ENCODE results near the gene SH3RF2. TPM values are rescaled to one million over a fixed set of nuclear protein-coding genes. Genes with fewer than 3 reads are reported as not detected.

Gene SH3RF2
- total RNA-seq, 1 donor from 2014 or later = 11.5 TPM

DNA sequence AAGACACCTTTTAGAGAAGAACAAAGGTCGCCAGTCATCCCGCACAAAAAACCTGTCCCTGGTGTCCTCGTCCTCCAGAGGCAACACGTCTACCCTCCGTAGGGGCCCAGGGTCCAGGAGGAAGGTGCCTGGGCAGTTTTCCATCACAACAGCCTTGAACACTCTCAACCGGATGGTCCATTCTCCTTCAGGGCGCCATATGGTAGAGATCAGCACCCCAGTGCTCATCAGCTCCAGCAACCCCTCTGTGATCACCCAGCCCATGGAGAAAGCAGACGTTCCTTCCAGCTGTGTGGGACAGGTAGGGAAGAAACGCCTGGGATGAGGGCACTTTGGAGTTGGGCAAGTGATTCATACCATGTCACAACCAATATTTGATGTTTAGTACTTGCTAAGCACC, 77.4 kb downstream of the SH3RF2 start:
- TF ChIP-seq, protein P1, sequence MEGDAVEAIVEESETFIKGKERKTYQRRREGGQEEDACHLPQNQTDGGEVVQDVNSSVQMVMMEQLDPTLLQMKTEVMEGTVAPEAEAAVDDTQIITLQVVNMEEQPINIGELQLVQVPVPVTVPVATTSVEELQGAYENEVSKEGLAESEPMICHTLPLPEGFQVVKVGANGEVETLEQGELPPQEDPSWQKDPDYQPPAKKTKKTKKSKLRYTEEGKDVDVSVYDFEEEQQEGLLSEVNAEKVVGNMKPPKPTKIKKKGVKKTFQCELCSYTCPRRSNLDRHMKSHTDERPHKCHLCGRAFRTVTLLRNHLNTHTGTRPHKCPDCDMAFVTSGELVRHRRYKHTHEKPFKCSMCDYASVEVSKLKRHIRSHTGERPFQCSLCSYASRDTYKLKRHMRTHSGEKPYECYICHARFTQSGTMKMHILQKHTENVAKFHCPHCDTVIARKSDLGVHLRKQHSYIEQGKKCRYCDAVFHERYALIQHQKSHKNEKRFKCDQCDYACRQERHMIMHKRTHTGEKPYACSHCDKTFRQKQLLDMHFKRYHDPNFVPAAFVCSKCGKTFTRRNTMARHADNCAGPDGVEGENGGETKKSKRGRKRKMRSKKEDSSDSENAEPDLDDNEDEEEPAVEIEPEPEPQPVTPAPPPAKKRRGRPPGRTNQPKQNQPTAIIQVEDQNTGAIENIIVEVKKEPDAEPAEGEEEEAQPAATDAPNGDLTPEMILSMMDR (IDR thresholded peaks at IDR 0.05) = no peak
- H3K27me3 ChIP-seq (ENCODE audit: low read depth) = no peaks in the 10 kb centered on the region
- H3K27ac ChIP-seq = no peak overlapping the region
- ATAC-seq (no peak), DNase-seq (no peak)
- no peaks in the 10 kb centered on the region for H3K9me3 ChIP-seq
- no peak overlapping the region for H3K4me3 ChIP-seq
- H3K36me3 ChIP-seq = no peaks in the 10 kb centered on the region
- no peaks in the 10 kb centered on the region for H3K4me1 ChIP-seq
- intact Hi-C loops (cut with DNase I) = no loop called here

DNA sequence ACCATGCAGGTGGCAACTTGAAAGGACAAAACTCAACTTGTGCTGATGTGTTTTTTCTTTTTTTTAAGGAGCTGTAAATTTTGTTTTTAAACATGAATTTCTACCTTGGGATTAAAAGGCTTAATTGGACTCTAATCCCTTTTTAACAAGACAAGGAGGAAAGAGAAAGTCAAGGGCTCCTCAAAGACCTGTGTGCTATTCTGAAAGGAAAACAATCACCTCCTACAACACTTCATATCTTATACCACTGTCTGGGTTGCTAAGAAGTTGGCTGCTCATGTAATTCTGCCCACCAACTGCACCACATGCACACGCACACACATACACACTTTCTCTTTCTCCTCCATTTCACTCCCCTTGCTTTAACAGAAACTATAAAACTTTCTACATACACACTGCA, 78.6 kb downstream of the SH3RF2 start:
- no peak for DNase-seq

DNA sequence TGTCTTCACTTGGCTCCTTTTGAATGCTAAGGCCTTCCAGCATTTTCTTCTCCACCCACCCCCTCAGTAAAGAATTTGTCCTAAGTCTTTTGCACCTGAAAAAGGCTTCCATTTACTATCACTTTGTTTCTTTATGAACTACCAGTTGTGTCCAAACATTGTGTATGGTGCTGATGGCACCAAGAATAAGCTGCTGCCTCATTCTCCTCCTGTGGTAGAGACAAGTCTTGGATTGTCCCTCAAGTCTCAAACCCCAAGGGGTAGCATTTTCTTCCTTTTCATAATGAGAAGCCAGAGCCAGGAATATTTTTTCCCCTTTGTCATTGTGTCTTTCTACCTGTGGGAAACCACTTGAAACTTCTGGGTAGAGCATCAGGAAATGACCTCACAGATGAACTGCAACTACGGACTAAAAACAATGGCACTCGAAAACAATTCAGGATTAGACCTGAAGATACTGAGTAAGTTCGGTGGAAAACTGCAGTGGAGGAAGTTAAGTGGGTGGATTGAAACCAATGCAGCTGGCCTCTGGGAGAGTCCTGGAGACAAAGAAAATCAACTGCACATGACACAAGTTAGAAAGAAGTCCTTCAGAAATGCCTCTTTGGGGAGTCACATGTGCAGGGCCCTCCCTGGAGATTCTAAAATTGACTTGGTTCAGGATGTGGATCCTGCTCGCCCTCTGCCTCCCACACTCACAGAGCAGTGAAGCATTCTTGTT, 80.5 kb downstream of the SH3RF2 start:
- ATAC-seq (no peak), DNase-seq (no peak)
- H3K4me3 ChIP-seq = no peak overlapping the region
- intact Hi-C loops (cut with DNase I) = no loop called here
- H3K36me3 ChIP-seq = no peaks in the 10 kb centered on the region
- H3K27me3 ChIP-seq (ENCODE audit: low read depth) = no peaks in the 10 kb centered on the region
- TF ChIP-seq, protein P1 (IDR thresholded peaks at IDR 0.05) = no peak
- no peak overlapping the region for H3K27ac ChIP-seq
- no peaks in the 10 kb centered on the region for H3K4me1 ChIP-seq
- H3K9me3 ChIP-seq = no peaks in the 10 kb centered on the region

More for the DNA sequence above, 78.6 kb downstream of the SH3RF2 start:
- no peaks in the 10 kb centered on the region for H3K27me3 ChIP-seq (ENCODE audit: low read depth)
- TF ChIP-seq, protein P1 (IDR thresholded peaks at IDR 0.05) = no peak
- intact Hi-C loops (cut with DNase I) = no loop called here
- no peak overlapping the region for H3K4me3 ChIP-seq
- ATAC-seq = no peak
- H3K9me3 ChIP-seq = no peaks in the 10 kb centered on the region
- no peak overlapping the region for H3K27ac ChIP-seq
- no peaks in the 10 kb centered on the region for H3K36me3 ChIP-seq
- no peaks in the 10 kb centered on the region for H3K4me1 ChIP-seq

DNA sequence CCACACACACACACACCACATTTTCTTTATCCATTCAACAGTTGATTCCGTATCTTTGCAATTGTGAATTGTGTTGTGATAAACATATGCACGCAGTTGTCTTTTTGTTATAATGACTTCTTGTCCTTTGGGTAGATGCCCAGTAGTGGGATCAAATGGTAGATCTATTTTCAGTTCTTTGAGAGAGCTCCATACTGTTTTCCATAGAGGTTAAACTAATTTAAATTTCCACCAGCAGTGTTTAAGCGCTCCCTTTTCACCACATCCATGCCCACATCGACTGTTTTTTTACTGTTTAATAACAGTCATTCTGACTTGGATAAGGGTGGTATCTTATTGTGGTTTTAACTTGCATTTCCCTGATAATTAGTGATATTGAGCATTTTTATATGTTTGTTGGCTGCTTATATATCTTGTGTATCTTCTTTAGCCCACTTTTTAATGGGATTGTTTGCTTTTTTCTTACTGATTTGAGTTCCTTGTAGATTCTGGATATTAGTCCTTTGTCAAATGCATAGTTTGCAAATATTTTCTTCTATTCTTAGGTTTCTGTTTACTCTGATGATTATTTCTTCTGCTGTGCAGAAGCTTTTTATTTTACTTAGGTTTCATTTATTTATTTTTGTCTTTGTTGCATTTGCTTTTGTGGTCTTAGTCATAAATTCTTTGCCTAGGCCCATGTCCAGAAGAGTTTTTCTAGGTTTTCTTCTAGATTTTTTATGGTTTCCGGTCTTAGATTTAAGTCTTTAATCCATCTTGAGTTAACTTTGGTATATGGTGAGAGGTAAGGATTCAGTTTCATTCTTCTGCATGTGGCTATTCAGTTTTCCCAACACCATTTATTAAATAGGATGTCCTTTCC, 82.4 kb downstream of the SH3RF2 start:
- H3K36me3 ChIP-seq = no peaks in the 10 kb centered on the region
- H3K27me3 ChIP-seq (ENCODE audit: low read depth) = no peaks in the 10 kb centered on the region
- no peak overlapping the region for H3K27ac ChIP-seq
- ATAC-seq (no peak), DNase-seq (no peak)
- intact Hi-C loops (cut with DNase I) = no loop called here
- TF ChIP-seq, protein P1 (IDR thresholded peaks at IDR 0.05) = no peak
- H3K4me3 ChIP-seq = no peak overlapping the region
- H3K9me3 ChIP-seq = no peaks in the 10 kb centered on the region
- H3K4me1 ChIP-seq = no peaks in the 10 kb centered on the region

DNA sequence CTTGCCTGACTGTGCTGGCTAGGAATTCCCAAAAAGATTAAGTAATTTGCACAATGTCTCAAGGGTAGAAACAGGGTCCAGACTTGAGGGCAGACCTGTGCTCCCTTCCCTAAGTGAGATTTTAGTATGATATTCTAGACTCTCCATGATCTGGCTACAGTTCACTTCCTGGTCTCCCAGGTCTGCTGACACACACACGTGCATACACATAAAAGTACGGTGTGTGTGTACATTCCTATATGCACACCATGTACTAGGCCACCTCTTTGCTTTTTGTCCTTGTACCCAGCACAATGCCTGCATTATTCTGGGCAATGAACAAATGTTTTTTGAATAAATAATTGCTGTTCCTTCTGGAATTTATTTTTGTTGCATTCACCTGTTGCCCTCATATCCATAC, 83.7 kb downstream of the SH3RF2 start:
- intact Hi-C loops (cut with DNase I) = no loop called here
- no peaks in the 10 kb centered on the region for H3K27me3 ChIP-seq (ENCODE audit: low read depth)
- no peak for ATAC-seq
- no peaks in the 10 kb centered on the region for H3K4me1 ChIP-seq
- no peaks in the 10 kb centered on the region for H3K36me3 ChIP-seq
- no peaks in the 10 kb centered on the region for H3K9me3 ChIP-seq
- no peak overlapping the region for H3K27ac ChIP-seq
- TF ChIP-seq, protein P1 (IDR thresholded peaks at IDR 0.05) = no peak
- no peak overlapping the region for H3K4me3 ChIP-seq
- no peak for DNase-seq

All from lower lobe of right lung (tissue), 2 donors.